ENCODE measurements around the gene PPP2R2C. TPM values are rescaled to one million over a fixed set of nuclear protein-coding genes. Genes with fewer than 3 reads are reported as not detected.

The PPP2R2C gene
- total and polyA plus RNA-seq, 2 donors (not counting 1 experiment from before 2014, with no cell fraction given), result 0.10 to 0.17 TPM

DNA sequence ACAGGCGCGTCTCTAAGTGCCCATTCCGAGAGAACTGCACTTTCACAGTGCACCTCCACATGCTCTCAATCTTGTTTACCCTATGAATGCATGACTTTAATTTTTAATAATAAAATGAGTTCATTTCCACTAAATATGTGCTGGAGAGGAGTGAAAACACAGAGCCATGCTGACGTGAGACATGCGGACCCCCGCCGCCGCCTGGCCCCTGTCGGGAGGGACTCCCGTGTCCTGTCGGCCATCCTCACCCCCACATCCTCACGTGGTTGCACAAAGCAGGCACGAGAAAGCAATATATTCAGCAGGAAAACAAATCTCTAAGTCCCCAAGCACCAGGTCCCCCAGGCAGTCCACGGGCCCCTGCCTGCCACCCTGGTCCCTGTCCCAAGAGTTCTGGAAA lies 23.1 kb downstream of the PPP2R2C start:
- DNase-seq (ENCODE audit: low read depth in 2 of 2), result no peak
- Histone ChIP-seq H2AFZ (ENCODE audit: low read length) (no peak overlapping the region), H3K79me2 (ENCODE audit: control insufficient read depth, insufficient read depth, low read length) (no peaks in the 10 kb centered on the region), H3K4me3 (replicated peaks in 1 of 4; ENCODE audit: control extremely low read depth in 1 of 4, insufficient read depth in 1 of 4, low read depth in 3 of 4, low read length in 4 of 4) (no peak overlapping the region), H3K36me3 (ENCODE audit: control insufficient read depth, insufficient read depth, low read length) (no peaks in the 10 kb centered on the region), H3K9ac (ENCODE audit: insufficient read depth, low read length) (no peak overlapping the region), H3K9me3 (ENCODE audit: control insufficient read depth, insufficient read depth, low read depth, low read length) (no peaks in the 10 kb centered on the region), H4K20me1 (ENCODE audit: control insufficient read depth, extremely low read depth, insufficient read depth, low read length) (no peaks in the 10 kb centered on the region), H3K27me3 (ENCODE audit: control insufficient read depth, insufficient read depth, low read length) (no peaks in the 10 kb centered on the region), H3K27ac (ENCODE audit: insufficient read depth, low read length) (no peak overlapping the region), H3K4me2 (ENCODE audit: extremely low read depth, insufficient read depth, low read length) (no peak overlapping the region), H3K4me1 (ENCODE audit: control insufficient read depth, extremely low read depth, insufficient read depth, low read length) (no peaks in the 10 kb centered on the region)
- TF ChIP-seq EZH2 (IDR thresholded peaks at IDR 0.05; ENCODE audit: low read length, missing control alignments), result no peak
- TF ChIP-seq, protein P1, sequence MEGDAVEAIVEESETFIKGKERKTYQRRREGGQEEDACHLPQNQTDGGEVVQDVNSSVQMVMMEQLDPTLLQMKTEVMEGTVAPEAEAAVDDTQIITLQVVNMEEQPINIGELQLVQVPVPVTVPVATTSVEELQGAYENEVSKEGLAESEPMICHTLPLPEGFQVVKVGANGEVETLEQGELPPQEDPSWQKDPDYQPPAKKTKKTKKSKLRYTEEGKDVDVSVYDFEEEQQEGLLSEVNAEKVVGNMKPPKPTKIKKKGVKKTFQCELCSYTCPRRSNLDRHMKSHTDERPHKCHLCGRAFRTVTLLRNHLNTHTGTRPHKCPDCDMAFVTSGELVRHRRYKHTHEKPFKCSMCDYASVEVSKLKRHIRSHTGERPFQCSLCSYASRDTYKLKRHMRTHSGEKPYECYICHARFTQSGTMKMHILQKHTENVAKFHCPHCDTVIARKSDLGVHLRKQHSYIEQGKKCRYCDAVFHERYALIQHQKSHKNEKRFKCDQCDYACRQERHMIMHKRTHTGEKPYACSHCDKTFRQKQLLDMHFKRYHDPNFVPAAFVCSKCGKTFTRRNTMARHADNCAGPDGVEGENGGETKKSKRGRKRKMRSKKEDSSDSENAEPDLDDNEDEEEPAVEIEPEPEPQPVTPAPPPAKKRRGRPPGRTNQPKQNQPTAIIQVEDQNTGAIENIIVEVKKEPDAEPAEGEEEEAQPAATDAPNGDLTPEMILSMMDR (conservative IDR thresholded peaks at IDR 0.05 in 1 of 2, IDR thresholded peaks at IDR 0.05 in 1 of 2; ENCODE audit: low read depth in 1 of 2, low read length in 2 of 2), result no peak

DNA sequence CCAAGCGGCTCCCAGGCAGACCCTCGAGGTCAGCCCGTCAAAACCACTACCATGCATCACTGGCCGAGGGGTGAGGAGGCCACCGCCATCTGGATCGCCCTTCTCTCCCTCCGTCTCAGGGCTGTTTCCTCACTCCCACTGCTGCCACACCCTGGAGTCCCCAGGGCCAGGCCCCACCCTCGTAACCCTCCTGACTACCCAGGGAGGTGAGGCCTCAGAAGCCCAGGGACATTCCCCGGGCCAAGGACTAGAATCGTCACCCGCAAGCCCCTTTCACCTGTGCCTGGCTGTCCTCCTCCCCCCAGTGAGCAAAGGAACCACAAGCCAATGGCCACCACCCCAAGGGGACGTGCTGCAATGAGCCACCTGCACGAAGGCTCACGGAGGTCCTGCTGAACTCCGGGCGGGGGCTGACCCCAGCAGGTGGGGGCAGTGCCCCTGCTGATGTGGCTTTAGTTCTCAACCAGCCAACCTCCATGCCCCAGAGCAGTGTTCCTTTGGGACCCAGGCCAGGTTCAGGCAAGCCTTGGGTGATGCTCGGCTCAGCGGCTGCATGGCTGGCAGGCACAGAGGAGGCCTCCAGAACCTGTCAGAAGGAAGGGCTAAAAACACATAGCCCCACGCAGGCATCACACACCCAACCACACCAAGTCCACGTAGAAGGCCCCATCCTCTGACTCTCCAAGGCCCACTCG lies 23.8 kb downstream of the PPP2R2C start:
- H3K36me3 ChIP-seq (ENCODE audit: control insufficient read depth, insufficient read depth, low read length), result no peaks in the 10 kb centered on the region
- H2AFZ ChIP-seq (ENCODE audit: low read length), result no peak overlapping the region
- no peak overlapping the region for H3K4me2 ChIP-seq (ENCODE audit: extremely low read depth, insufficient read depth, low read length)
- H4K20me1 ChIP-seq (ENCODE audit: control insufficient read depth, extremely low read depth, insufficient read depth, low read length), result no peaks in the 10 kb centered on the region
- TF ChIP-seq, protein P1 (conservative IDR thresholded peaks at IDR 0.05 in 1 of 2, IDR thresholded peaks at IDR 0.05 in 1 of 2; ENCODE audit: low read depth in 1 of 2, low read length in 2 of 2), result no peak
- no peak for TF ChIP-seq EZH2 (IDR thresholded peaks at IDR 0.05; ENCODE audit: low read length, missing control alignments)
- no peaks in the 10 kb centered on the region for H3K79me2 ChIP-seq (ENCODE audit: control insufficient read depth, insufficient read depth, low read length)
- no peak for DNase-seq (ENCODE audit: low read depth in 2 of 2)
- H3K27ac ChIP-seq (ENCODE audit: insufficient read depth, low read length), result no peak overlapping the region
- no peak overlapping the region for H3K4me3 ChIP-seq (replicated peaks in 1 of 4; ENCODE audit: control extremely low read depth in 1 of 4, insufficient read depth in 1 of 4, low read depth in 3 of 4, low read length in 4 of 4)
- no peak overlapping the region for H3K9ac ChIP-seq (ENCODE audit: insufficient read depth, low read length)
- no peaks in the 10 kb centered on the region for H3K9me3 ChIP-seq (ENCODE audit: control insufficient read depth, insufficient read depth, low read depth, low read length)
- H3K27me3 ChIP-seq (ENCODE audit: control insufficient read depth, insufficient read depth, low read length), result no peaks in the 10 kb centered on the region
- no peaks in the 10 kb centered on the region for H3K4me1 ChIP-seq (ENCODE audit: control insufficient read depth, extremely low read depth, insufficient read depth, low read length)

DNA sequence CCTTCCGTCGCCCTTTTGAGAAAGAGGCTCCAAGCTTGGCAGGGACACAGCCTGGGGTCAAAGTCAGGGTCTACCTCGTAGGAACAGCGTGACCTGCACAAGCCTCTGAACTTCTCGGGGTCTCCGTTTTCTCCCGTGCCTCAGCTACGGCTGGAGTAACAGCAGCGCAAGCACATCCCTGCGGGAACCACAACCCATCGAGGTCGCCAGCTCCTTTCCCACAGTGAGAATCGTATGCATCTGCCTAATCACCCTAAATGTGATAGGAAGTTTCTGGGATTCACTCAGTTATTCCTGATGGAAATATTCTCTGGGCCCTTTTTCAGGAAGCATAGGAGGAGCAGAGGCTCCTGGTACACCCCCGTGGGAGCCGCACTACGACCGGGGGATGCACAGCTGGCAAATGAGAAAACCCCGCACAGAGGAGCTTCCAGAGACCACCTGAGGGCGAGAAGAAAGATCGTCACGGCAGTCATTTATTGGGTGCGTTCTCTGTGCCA lies 24.7 kb downstream of the PPP2R2C start:
- Histone ChIP-seq H3K4me3 (replicated peaks in 1 of 4; ENCODE audit: control extremely low read depth in 1 of 4, insufficient read depth in 1 of 4, low read depth in 3 of 4, low read length in 4 of 4) (no peak overlapping the region), H3K79me2 (ENCODE audit: control insufficient read depth, insufficient read depth, low read length) (no peaks in the 10 kb centered on the region), H3K36me3 (ENCODE audit: control insufficient read depth, insufficient read depth, low read length) (no peaks in the 10 kb centered on the region), H3K9me3 (ENCODE audit: control insufficient read depth, insufficient read depth, low read depth, low read length) (no peaks in the 10 kb centered on the region), H3K4me2 (ENCODE audit: extremely low read depth, insufficient read depth, low read length) (no peak overlapping the region), H3K9ac (ENCODE audit: insufficient read depth, low read length) (no peak overlapping the region), H2AFZ (ENCODE audit: low read length) (no peak overlapping the region), H3K4me1 (ENCODE audit: control insufficient read depth, extremely low read depth, insufficient read depth, low read length) (no peaks in the 10 kb centered on the region), H4K20me1 (ENCODE audit: control insufficient read depth, extremely low read depth, insufficient read depth, low read length) (no peaks in the 10 kb centered on the region), H3K27ac (ENCODE audit: insufficient read depth, low read length) (no peak overlapping the region), H3K27me3 (ENCODE audit: control insufficient read depth, insufficient read depth, low read length) (no peaks in the 10 kb centered on the region)
- no peak for DNase-seq (ENCODE audit: low read depth in 2 of 2)
- TF ChIP-seq, protein P1 (conservative IDR thresholded peaks at IDR 0.05 in 1 of 2, IDR thresholded peaks at IDR 0.05 in 1 of 2; ENCODE audit: low read depth in 1 of 2, low read length in 2 of 2), result no peak
- no peak for TF ChIP-seq EZH2 (IDR thresholded peaks at IDR 0.05; ENCODE audit: low read length, missing control alignments)
